ENCODE measurements around the gene AFTPH. TPM values are rescaled to one million over a fixed set of nuclear protein-coding genes. Genes with fewer than 3 reads are reported as not detected.

The AFTPH gene
- total RNA-seq, 6 experiments from 2014 or later: 14.9 to 24.4 (median 19.8) TPM

DNA sequence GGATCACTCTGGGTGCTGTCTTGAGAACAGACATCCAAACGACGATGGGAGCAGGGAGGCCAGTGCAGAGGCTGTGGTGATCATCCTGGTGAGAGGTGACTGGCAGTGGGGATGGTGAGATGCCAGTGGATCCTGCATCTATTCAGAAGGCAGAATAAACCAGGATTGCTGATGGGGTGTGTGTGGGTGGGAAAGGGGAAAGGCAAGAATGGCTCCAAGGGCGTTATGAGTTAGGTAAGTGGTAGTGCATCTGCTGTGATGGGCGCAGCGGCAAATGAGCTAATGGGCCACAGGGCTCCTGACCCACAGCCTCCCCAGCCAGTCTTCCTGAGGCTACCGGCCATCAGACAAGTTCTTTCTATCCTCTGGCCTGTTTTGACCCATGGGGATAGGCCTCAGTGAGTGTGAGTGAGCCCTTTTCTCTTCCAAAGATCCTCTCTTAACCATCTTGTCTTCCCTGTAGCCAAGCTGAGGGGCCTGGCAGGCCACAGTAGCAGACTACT lies 100.0 kb downstream of the AFTPH start:
- WGBS (ENCODE audit: insufficient coverage, low coverage, low lambda C conversion rate, missing lambda C conversion rate): 92% methylated on average over 4 of the region's 6 CpGs

DNA sequence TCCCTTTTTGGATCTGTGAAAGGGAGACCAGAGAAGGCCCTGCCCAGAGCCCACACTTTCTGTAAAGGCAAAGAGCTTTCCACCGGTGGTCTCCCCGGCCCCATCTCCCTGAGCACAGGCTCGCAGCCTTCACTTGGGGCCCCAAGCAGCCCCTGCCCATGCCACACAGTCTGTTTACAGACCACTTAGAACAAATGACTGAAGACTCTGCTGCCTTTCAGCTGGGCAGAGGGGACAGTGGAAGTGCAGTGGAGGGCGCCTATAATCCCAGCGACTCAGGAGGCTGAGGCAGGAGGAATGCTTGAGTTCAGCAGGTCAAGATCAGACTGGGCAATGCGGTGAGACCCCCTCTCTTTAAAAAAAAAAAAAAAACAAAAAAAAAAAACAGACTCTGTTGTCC lies 100.7 kb downstream of the AFTPH start:
- WGBS (ENCODE audit: insufficient coverage, low coverage, low lambda C conversion rate, missing lambda C conversion rate): 95% methylated on average over 6 of the region's 6 CpGs
- intact Hi-C loops (cut with DNase I): loop anchor here in 1 of 2 donors (10.0 kb wide), 1 partner anchor 240 kb away; no protein-coding TSS in a partner anchor
- Histone ChIP-seq H3K4me1 (peaks cover 0 to 6% (median 0%) of the 10 kb centered on the region in 4 donors), H3K27me3 (no peaks in the 10 kb centered on the region), H3K27ac (no peak overlapping the region), H3K4me3 (no peak overlapping the region), H3K9me3 (no peaks in the 10 kb centered on the region), H3K36me3 (no peaks in the 10 kb centered on the region)
- ATAC-seq (no peak), DNase-seq (no peak)
- TF ChIP-seq POLR2A (IDR thresholded peaks at IDR 0.05) (no peak), CTCF (IDR thresholded peaks at IDR 0.05) (no peak)

More for the DNA sequence above, 100.0 kb downstream of the AFTPH start:
- H3K9me3 ChIP-seq: no peaks in the 10 kb centered on the region
- no peaks in the 10 kb centered on the region for H3K36me3 ChIP-seq
- no peak overlapping the region for H3K27ac ChIP-seq
- intact Hi-C loops (cut with DNase I): loop anchor here in 1 of 2 donors (10.0 kb wide), 1 partner anchor 241 kb away; no protein-coding TSS in a partner anchor
- no peak overlapping the region for H3K4me3 ChIP-seq
- no peak for ATAC-seq
- H3K27me3 ChIP-seq: no peaks in the 10 kb centered on the region
- DNase-seq: no peak
- H3K4me1 ChIP-seq: no peaks in the 10 kb centered on the region
- TF ChIP-seq CTCF (IDR thresholded peaks at IDR 0.05) (no peak), POLR2A (IDR thresholded peaks at IDR 0.05) (no peak)

GRCh38 chr2:64625299-64626145 lies 101.4 kb downstream of the AFTPH start:
- intact Hi-C loops (cut with DNase I): loop anchor here in 1 of 2 donors (10.0 kb wide), 1 partner anchor 239 kb away; no protein-coding TSS in a partner anchor
- no peak for TF ChIP-seq CTCF (IDR thresholded peaks at IDR 0.05)
- no peak for TF ChIP-seq POLR2A (IDR thresholded peaks at IDR 0.05)
- WGBS (ENCODE audit: insufficient coverage, low coverage, low lambda C conversion rate, missing lambda C conversion rate): 73% methylated on average over 7 of the region's 7 CpGs
- Histone ChIP-seq H3K9me3 (no peaks in the 10 kb centered on the region), H3K36me3 (no peaks in the 10 kb centered on the region), H3K4me1 (peaks cover 0 to 7% (median 0%) of the 10 kb centered on the region in 4 donors), H3K4me3 (no peak overlapping the region), H3K27ac (no peak overlapping the region), H3K27me3 (no peaks in the 10 kb centered on the region)
- ATAC-seq: no peak
- no peak for DNase-seq

- intact Hi-C loops (cut with DNase I): loop anchor here in 1 of 2 donors (10.0 kb wide), 1 partner anchor 239 kb away; no protein-coding TSS in a partner anchor
- no peak for TF ChIP-seq POLR2A (IDR thresholded peaks at IDR 0.05)
- Histone ChIP-seq H3K4me3 (no peak overlapping the region), H3K9me3 (no peaks in the 10 kb centered on the region), H3K27ac (no peak overlapping the region), H3K4me1 (peaks cover 0 to 7% (median 0%) of the 10 kb centered on the region in 4 donors), H3K36me3 (no peaks in the 10 kb centered on the region), H3K27me3 (no peaks in the 10 kb centered on the region)
- ATAC-seq: no peak
- no peak for DNase-seq
- WGBS (ENCODE audit: insufficient coverage, low coverage, low lambda C conversion rate, missing lambda C conversion rate): 82% methylated on average over 9 of the region's 10 CpGs
These were observed 102.2 kb downstream of the AFTPH start for GRCh38 chr2:64626146-64626809.

Data from right lobe of liver (tissue), 6 donors.